HCT116 (cell line): ENCODE data around the gene RAI1. TPM values are rescaled to one million over a fixed set of nuclear protein-coding genes. Genes with fewer than 3 reads are reported as not detected.
A peak's percentile ranks its signal among the peaks of the same experiment; 100 is the strongest.
"Not testable (repeated sequence)": the region's sequence is repeated elsewhere in the genome, so short reads cannot be mapped to it uniquely, and the experiment has no call there.

Experiments used
- ATAC-seq: fragments of 200-7000 bp; cut with Tn5 transposase; 2 replicates; pipeline ENCODE4 v1.9.1; 2020; ENCODE audit warnings: mild to moderate bottlenecking, moderate library complexity
- BruUV-seq: library from RNA; stranded (reverse); fragments of 400-500 nt; replicated peaks from 2 replicates; lab custom pipeline; 2021; lab: Mats Ljungman, UMichigan
- CTCF ChIA-PET: fragments of 300-600 bp; sonication (Branson Sonifier 250); formaldehyde crosslinking; loops from one replicate; lab custom pipeline; 2021; ENCODE audit warnings: antibody characterized with exemption; lab: Charles Lee
- POLR2A ChIA-PET: fragments of 300-600, 350-600 bp; sonication (Branson Sonifier 250); formaldehyde crosslinking; loops from one replicate; lab custom pipeline; 2021; ENCODE audit warnings: antibody characterized with exemption; lab: Charles Lee
- RAD21 ChIA-PET, 2 experiments: fragments of 300-600 bp; sonication (Branson Sonifier 250); formaldehyde crosslinking; loops; one replicate each; lab custom pipeline; 2023; ENCODE audit warnings: low total read pairs in 2 of 2; ENCODE audit not compliant: uncharacterized antibody in 2 of 2, unreplicated experiment in 2 of 2, low non-redundant PET in 1 of 2; lab: Charles Lee
- DNase-seq: peaks from one replicate; pipeline ENCODE4 v3.0.0-alpha.2; 2010; ENCODE audit warnings: low read depth, low spot score
- H2AFZ ChIP-seq: fragments of 200-600 bp; shearing (Covaris generic), sonication (generic); 2 replicates; pipeline ENCODE4 v1.6.1; 2017; ENCODE audit warnings: low read depth, mixed run types, mixed read lengths, antibody characterized with exemption, low read length; ENCODE audit not compliant: poor library complexity, severe bottlenecking
- H3K27ac ChIP-seq: 2 replicates; pipeline ENCODE4 v1.5.1; 2012; ENCODE audit warnings: low read depth, low read length
- H3K27me3 ChIP-seq: fragments of 200-600 bp; sonication (generic); 2 replicates; pipeline ENCODE4 v1.6.1; 2016; ENCODE audit warnings: mixed run types, low read length, mixed read lengths; ENCODE audit not compliant: insufficient read depth
- H3K36me3 ChIP-seq, 2 experiments: fragments of 200-500 bp in 1 of 2; fragments of 200-600 bp in 1 of 2; sonication (Bioruptor generic) in 1 of 2; sonication (generic) in 1 of 2; 2 replicates each; pipeline versions ENCODE4 v1.5.1 to v1.6.1; 2014 to 2016; ENCODE audit warnings: low read length in 2 of 2, inconsistent platforms in 1 of 2, mixed read lengths in 1 of 2, mixed run types in 1 of 2; ENCODE audit not compliant: insufficient read depth in 2 of 2, control insufficient read depth in 1 of 2
- H3K4me1 ChIP-seq, 2 experiments: fragments of 200-600 bp in 1 of 2; sonication (generic) in 1 of 2; 2 replicates each; pipeline versions ENCODE4 v1.5.1 to v1.6.1; 2012 to 2017; ENCODE audit warnings: low read length in 2 of 2, inconsistent platforms in 1 of 2, mild to moderate bottlenecking in 1 of 2, mixed read lengths in 1 of 2, mixed run types in 1 of 2, moderate library complexity in 1 of 2; ENCODE audit not compliant: insufficient read depth in 2 of 2, control insufficient read depth in 1 of 2
- H3K4me2 ChIP-seq: fragments of 200-600 bp; sonication (generic); 2 replicates; pipeline ENCODE4 v1.6.1; 2017; ENCODE audit warnings: mixed run types, low read length, mixed read lengths
- H3K4me3 ChIP-seq, 2 experiments: fragments of 200-600 bp in 1 of 2; sonication (generic) in 1 of 2; replicated peaks in 1 of 2; 2 replicates each; pipeline ENCODE4 v1.5.1; 2011 to 2016; ENCODE audit warnings: low read length in 2 of 2, control low read depth in 1 of 2, low read depth in 1 of 2, mild to moderate bottlenecking in 1 of 2, mixed read lengths in 1 of 2, mixed run types in 1 of 2
- H3K79me2 ChIP-seq: fragments of 200-600 bp; sonication (generic); 2 replicates; pipeline ENCODE4 v1.6.1; 2017; ENCODE audit warnings: mild to moderate bottlenecking, mixed run types, low read length, moderate library complexity, mixed read lengths; ENCODE audit not compliant: insufficient read depth
- H3K9ac ChIP-seq: fragments of 200-600 bp; sonication (generic); 2 replicates; pipeline ENCODE4 v1.6.1; 2016; ENCODE audit warnings: low read length, mixed read lengths
- H3K9me2 ChIP-seq: fragments of 200-600 bp; sonication (generic), shearing (Covaris generic); 2 replicates; pipeline ENCODE4 v1.6.1; 2017; ENCODE audit warnings: mixed run types, mild to moderate bottlenecking, moderate library complexity; ENCODE audit not compliant: insufficient read depth
- H3K9me3 ChIP-seq, 2 experiments: fragments of 200-500 bp in 1 of 2; fragments of 200-600 bp in 1 of 2; sonication (Bioruptor generic) in 1 of 2; sonication (generic) in 1 of 2; 2 replicates each; pipeline ENCODE4 v1.6.1; 2014 to 2017; ENCODE audit warnings: low read length in 2 of 2, mixed read lengths in 2 of 2, inconsistent platforms in 1 of 2, low read depth in 1 of 2, mild to moderate bottlenecking in 1 of 2, mixed run types in 1 of 2, moderate library complexity in 1 of 2; ENCODE audit not compliant: control insufficient read depth in 1 of 2, insufficient read depth in 1 of 2
- H4K20me1 ChIP-seq: fragments of 200-600 bp; sonication (generic), shearing (Covaris generic); 2 replicates; pipeline ENCODE4 v1.6.1; 2017; ENCODE audit warnings: mixed run types, mild to moderate bottlenecking, moderate library complexity; ENCODE audit not compliant: insufficient read depth
- CEBPB ChIP-seq: IDR thresholded peaks from 2 replicates; pipeline ENCODE4 v1.6.1; 2012; ENCODE audit warnings: low read depth
- EZH2phosphoT487 ChIP-seq: fragments of 200-600 bp; IDR thresholded peaks from 2 replicates; pipeline ENCODE4 v1.6.1; 2018; ENCODE audit warnings: antibody characterized with exemption, borderline replicate concordance
- FOSL1 ChIP-seq: IDR thresholded peaks from 2 replicates; pipeline ENCODE4 v1.6.1; 2012; ENCODE audit warnings: low read depth
- JUND ChIP-seq: IDR thresholded peaks from 2 replicates; pipeline ENCODE4 v1.6.1; 2012
- POLR2A ChIP-seq: IDR thresholded peaks from 2 replicates; pipeline ENCODE4 v1.7.0; 2011; ENCODE audit warnings: borderline replicate concordance; ENCODE audit not compliant: insufficient read depth, insufficient read length; ENCODE audit errors: extremely low read depth
- POLR2AphosphoS5 ChIP-seq: IDR thresholded peaks from 2 replicates; pipeline ENCODE4 v1.6.1; 2011; ENCODE audit warnings: mild to moderate bottlenecking, low read depth, low read length, moderate library complexity
- REST ChIP-seq: IDR thresholded peaks from 2 replicates; pipeline ENCODE4 v1.6.1; 2012; ENCODE audit warnings: low read depth
- SIN3A ChIP-seq: IDR thresholded peaks from 2 replicates; pipeline ENCODE4 v1.6.1; 2012; ENCODE audit warnings: low read depth
- TCF7L2 ChIP-seq: IDR thresholded peaks from 2 replicates; pipeline ENCODE4 v1.7.0; 2011; ENCODE audit warnings: borderline replicate concordance, inconsistent platforms; ENCODE audit not compliant: insufficient read depth, insufficient read length; ENCODE audit errors: extremely low read depth
- YY1 ChIP-seq: IDR thresholded peaks from 2 replicates; pipeline ENCODE4 v1.6.1; 2011; ENCODE audit warnings: low read length, low read depth, moderate library complexity, mild to moderate bottlenecking; ENCODE audit not compliant: insufficient replicate concordance; ENCODE audit errors: extremely low read depth
- intact Hi-C: fragments of 100-400 bp; cut with micrococcal nuclease; formaldehyde crosslinking; loops from 2 replicates; pipeline ENCODE4 v1.10.0; 2022
- total RNA-seq: library from RNA; stranded (reverse); gene quantifications from one replicate; pipeline ENCODE4 v1.2.1, GENCODE V29; 2021; ENCODE audit not compliant: unreplicated experiment
- TF ChIP-seq, protein P1 (sequence below): IDR thresholded peaks from 2 replicates; pipeline ENCODE4 v1.6.1; 2012
- TF ChIP-seq, protein P2 (sequence below), 3 experiments: fragments of 200-600 bp in 1 of 3; sonication (generic) in 1 of 3; IDR thresholded peaks in 2 of 3; conservative IDR thresholded peaks in 1 of 3; 2 replicates each; pipeline ENCODE4 v1.5.1; 2012 to 2017; ENCODE audit warnings: low read depth in 2 of 3, low read length in 2 of 3, antibody characterized with exemption in 1 of 3, borderline replicate concordance in 1 of 3, control low read depth in 1 of 3, mild to moderate bottlenecking in 1 of 3, mixed read lengths in 1 of 3, mixed run types in 1 of 3, moderate library complexity in 1 of 3; ENCODE audit not compliant: insufficient read depth in 1 of 3

The RAI1 gene
- total RNA-seq, 1 experiment from 2014 or later, result 38.5 TPM

DNA sequence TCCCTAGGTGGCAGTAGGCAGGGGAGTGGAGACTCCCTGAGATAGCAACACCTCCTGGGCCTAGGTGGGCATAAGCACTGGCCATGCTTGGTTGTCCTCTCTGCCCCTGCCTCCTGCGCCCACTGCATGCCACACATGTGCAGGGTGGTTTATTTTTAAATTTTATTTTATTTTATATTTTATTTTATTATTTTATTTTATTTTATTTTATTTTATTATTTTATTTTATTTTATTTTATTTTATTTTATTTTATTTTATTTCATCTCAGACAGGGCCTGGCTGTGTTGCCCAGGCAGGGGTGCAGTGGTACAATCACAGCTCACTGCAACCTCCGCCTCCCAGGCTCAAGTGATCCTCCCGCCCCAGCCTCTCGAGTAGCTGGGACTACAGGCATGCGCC, 126.9 kb downstream of the RAI1 start:
- RAD21 ChIA-PET, result interaction anchor here in 1 of 2 experiments (0.6 kb wide), 1 partner anchor 34 kb away, joined by 4 read pairs; no protein-coding TSS in a partner anchor
- H2AFZ ChIP-seq, BruUV-seq, ATAC-seq, H3K9me2 ChIP-seq, H3K4me2 ChIP-seq, H4K20me1 ChIP-seq, H3K4me3 ChIP-seq, H3K27me3 ChIP-seq, intact Hi-C loops, H3K9me3 ChIP-seq, H3K9ac ChIP-seq, H3K79me2 ChIP-seq, DNase-seq: not testable (repeated sequence)
- peaks cover 8 to 34% of the 10 kb centered on the region in 2 experiments; a peak in 3 of 4 replicates for H3K4me1 ChIP-seq
- peaks cover 1 to 29% of the 10 kb centered on the region in 2 experiments for H3K36me3 ChIP-seq
- CTCF ChIA-PET, result interaction anchor here (1.1 kb wide), 1 partner anchor 13 kb away, joined by 3 read pairs; no protein-coding TSS in a partner anchor
- POLR2A ChIA-PET, result interaction anchor here (0.7 to 2.1 kb wide), 2 partner anchors 23 to 28 kb away, joined by 4 to 6 read pairs; partner anchors contain the start of gene SREBF1
- H3K27ac ChIP-seq, result peak overlapping the region; percentile 3; the same call in 1 of the 2 replicates

GRCh38 chr17:17808706-17809432, 127.6 kb downstream of the RAI1 start:
- ChIA-PET CTCF (interaction anchor here (1.1 kb wide), 1 partner anchor 110 kb away, joined by 4 read pairs; no protein-coding TSS in a partner anchor), RAD21 (interaction anchor here in 1 of 2 experiments (0.6 kb wide), 1 partner anchor 35 kb away, joined by 4 read pairs; no protein-coding TSS in a partner anchor), POLR2A (interaction anchor here (0.7 to 2.1 kb wide), 2 partner anchors 24 to 27 kb away, joined by 4 to 6 read pairs; partner anchors contain the start of gene SREBF1)
- Histone ChIP-seq H3K4me2 (no peak overlapping the region), H3K79me2 (peaks cover 6% of the 10 kb centered on the region; the same call in 1 of the 2 replicates), H3K9ac (no peak overlapping the region), H3K27me3 (no peaks in the 10 kb centered on the region), H3K9me2 (no peaks in the 10 kb centered on the region), H3K4me3 (no peak overlapping the region), H3K4me1 (peaks cover 8 to 34% of the 10 kb centered on the region in 2 experiments; a peak in 3 of 4 replicates), H4K20me1 (no peaks in the 10 kb centered on the region), H3K9me3 (no peaks in the 10 kb centered on the region), H3K27ac (peak overlapping the region; percentile 18; the same call in 1 of the 2 replicates), H3K36me3 (peaks cover 0 to 34% of the 10 kb centered on the region in 2 experiments), H2AFZ (no peak overlapping the region)
- DNase-seq, result no peak
- intact Hi-C loops, result no loop called here
- no TSS peak for BruUV-seq
- ATAC-seq, result no peak
- TF ChIP-seq POLR2AphosphoS5 (no peak; the same call in 1 of the 2 replicates), SIN3A (no peak), EZH2phosphoT487 (no peak), JUND (no peak), YY1 (no peak), REST (no peak), FOSL1 (no peak), CEBPB (no peak), TCF7L2 (no peak), POLR2A (no peak)
- TF ChIP-seq, protein P1, sequence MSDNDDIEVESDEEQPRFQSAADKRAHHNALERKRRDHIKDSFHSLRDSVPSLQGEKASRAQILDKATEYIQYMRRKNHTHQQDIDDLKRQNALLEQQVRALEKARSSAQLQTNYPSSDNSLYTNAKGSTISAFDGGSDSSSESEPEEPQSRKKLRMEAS, result no peak
- TF ChIP-seq, protein P2, sequence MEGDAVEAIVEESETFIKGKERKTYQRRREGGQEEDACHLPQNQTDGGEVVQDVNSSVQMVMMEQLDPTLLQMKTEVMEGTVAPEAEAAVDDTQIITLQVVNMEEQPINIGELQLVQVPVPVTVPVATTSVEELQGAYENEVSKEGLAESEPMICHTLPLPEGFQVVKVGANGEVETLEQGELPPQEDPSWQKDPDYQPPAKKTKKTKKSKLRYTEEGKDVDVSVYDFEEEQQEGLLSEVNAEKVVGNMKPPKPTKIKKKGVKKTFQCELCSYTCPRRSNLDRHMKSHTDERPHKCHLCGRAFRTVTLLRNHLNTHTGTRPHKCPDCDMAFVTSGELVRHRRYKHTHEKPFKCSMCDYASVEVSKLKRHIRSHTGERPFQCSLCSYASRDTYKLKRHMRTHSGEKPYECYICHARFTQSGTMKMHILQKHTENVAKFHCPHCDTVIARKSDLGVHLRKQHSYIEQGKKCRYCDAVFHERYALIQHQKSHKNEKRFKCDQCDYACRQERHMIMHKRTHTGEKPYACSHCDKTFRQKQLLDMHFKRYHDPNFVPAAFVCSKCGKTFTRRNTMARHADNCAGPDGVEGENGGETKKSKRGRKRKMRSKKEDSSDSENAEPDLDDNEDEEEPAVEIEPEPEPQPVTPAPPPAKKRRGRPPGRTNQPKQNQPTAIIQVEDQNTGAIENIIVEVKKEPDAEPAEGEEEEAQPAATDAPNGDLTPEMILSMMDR (IDR thresholded peaks at IDR 0.05 in 2 of 3, conservative IDR thresholded peaks at IDR 0.05 in 1 of 3; ENCODE audit: borderline replicate concordance in 1 of 3, insufficient read depth in 1 of 3, low read depth in 2 of 3, low read length in 2 of 3), result no peak
